Liver (tissue), 9 donors: ENCODE measurements around the gene PFN3. TPM values are rescaled to one million over a fixed set of nuclear protein-coding genes. Genes with fewer than 3 reads are reported as not detected.

ENCODE experiments used
- DNase-seq: peaks from one replicate; pipeline ENCODE4 v3.0.0-alpha.2; 2017; ENCODE audit warnings: low spot score
- H3K27ac ChIP-seq, 2 donors: one replicate each; pipeline ENCODE4 v1.7.0; 2013; ENCODE audit warnings: inconsistent platforms in 2 of 2, low read length in 2 of 2, control low read depth in 1 of 2, low read depth in 1 of 2, mild to moderate bottlenecking in 1 of 2
- H3K27me3 ChIP-seq, 4 donors: one replicate each; pipeline versions ENCODE4 v1.6.1 to v1.7.0; 2013; ENCODE audit warnings: low read length in 3 of 4, inconsistent platforms in 1 of 4, mild to moderate bottlenecking in 1 of 4, moderate library complexity in 1 of 4; ENCODE audit not compliant: control insufficient read depth in 4 of 4, insufficient read depth in 4 of 4
- H3K36me3 ChIP-seq, 4 donors: one replicate each; pipeline versions ENCODE4 v1.6.1 to v1.7.0; 2013; ENCODE audit warnings: low read length in 3 of 4, mild to moderate bottlenecking in 3 of 4, low read depth in 1 of 4, moderate library complexity in 1 of 4; ENCODE audit not compliant: control insufficient read depth in 4 of 4, insufficient read depth in 3 of 4
- H3K4me1 ChIP-seq, 4 donors: one replicate each; pipeline versions ENCODE4 v1.6.1 to v1.7.0; 2013; ENCODE audit warnings: low read length in 3 of 4, mild to moderate bottlenecking in 3 of 4, moderate library complexity in 1 of 4; ENCODE audit not compliant: control insufficient read depth in 4 of 4, insufficient read depth in 4 of 4
- H3K4me3 ChIP-seq, 3 donors: one replicate each; pipeline versions ENCODE4 v1.6.1 to v1.7.0; 2013; ENCODE audit warnings: low read length in 3 of 3, control low read depth in 1 of 3, low read depth in 1 of 3, mild to moderate bottlenecking in 1 of 3
- H3K9ac ChIP-seq, 2 donors: one replicate each; pipeline ENCODE4 v1.7.0; 2013; ENCODE audit warnings: low read length in 2 of 2, mild to moderate bottlenecking in 2 of 2, moderate library complexity in 2 of 2, control low read depth in 1 of 2, low read depth in 1 of 2
- H3K9me3 ChIP-seq, 4 donors: one replicate each; pipeline versions ENCODE4 v1.6.1 to v1.7.0; 2013; ENCODE audit warnings: low read length in 3 of 4; ENCODE audit not compliant: control insufficient read depth in 4 of 4
- EGR1 ChIP-seq, 2 donors: IDR thresholded peaks; 2 replicates each; pipeline ENCODE4 v1.6.1; 2016 to 2018; ENCODE audit warnings: antibody characterized with exemption in 2 of 2, low read depth in 2 of 2
- FOXA1 ChIP-seq: IDR thresholded peaks from 2 replicates; pipeline ENCODE4 v1.6.1; 2016; ENCODE audit warnings: antibody characterized with exemption
- FOXA2 ChIP-seq: IDR thresholded peaks from 2 replicates; pipeline ENCODE4 v1.6.1; 2016; ENCODE audit warnings: antibody characterized with exemption
- GABPA ChIP-seq, 2 donors: IDR thresholded peaks in 1 of 2; conservative IDR thresholded peaks in 1 of 2; 2 replicates each; pipeline ENCODE4 v1.6.1; 2016; ENCODE audit warnings: antibody characterized with exemption in 2 of 2, mild to moderate bottlenecking in 1 of 2, moderate library complexity in 1 of 2
- HNF4A ChIP-seq, 2 donors: conservative IDR thresholded peaks; 2 replicates each; pipeline ENCODE4 v1.6.1; 2016; ENCODE audit warnings: antibody characterized with exemption in 2 of 2, mild to moderate bottlenecking in 2 of 2
- HNF4G ChIP-seq: IDR thresholded peaks from 2 replicates; pipeline ENCODE4 v1.6.1; 2016; ENCODE audit warnings: antibody characterized with exemption
- JUND ChIP-seq, 2 donors: IDR thresholded peaks; 2 replicates each; pipeline ENCODE4 v1.6.1; 2016; ENCODE audit warnings: antibody characterized with exemption in 2 of 2
- NR2F2 ChIP-seq: IDR thresholded peaks from 2 replicates; pipeline ENCODE4 v1.6.1; 2016; ENCODE audit warnings: antibody characterized with exemption
- RAD21 ChIP-seq, 2 donors: IDR thresholded peaks; 2 replicates each; pipeline ENCODE4 v1.6.1; 2016; ENCODE audit warnings: antibody characterized with exemption in 2 of 2, mild to moderate bottlenecking in 2 of 2
- RXRA ChIP-seq, 2 donors: IDR thresholded peaks; 2 replicates each; pipeline ENCODE4 v1.6.1; 2017 to 2018; ENCODE audit warnings: antibody characterized with exemption in 2 of 2, mild to moderate bottlenecking in 1 of 2
- SP1 ChIP-seq: IDR thresholded peaks from 2 replicates; pipeline ENCODE4 v1.6.1; 2018; ENCODE audit warnings: antibody characterized with exemption, mild to moderate bottlenecking
- TAF1 ChIP-seq: conservative IDR thresholded peaks from 2 replicates; pipeline ENCODE4 v1.6.1; 2016; ENCODE audit warnings: antibody characterized with exemption, mild to moderate bottlenecking
- YY1 ChIP-seq: IDR thresholded peaks from 2 replicates; pipeline ENCODE4 v1.6.1; 2016; ENCODE audit warnings: antibody characterized with exemption, mild to moderate bottlenecking
- WGBS: extraction: QIAGEN DNeasy Blood & Tissue Kit; methylation state at CpG from one replicate; pipeline ENCODE4 v1.1.7; 2013; 5-methylcytosine and 5-hydroxymethylcytosine counted together
- polyA plus RNA-seq, 2 donors: library from polyadenylated mRNA; stranded (reverse) in 1 of 2; unstranded in 1 of 2; fragments of 200-250 nt in 1 of 2; fragments of >200 nt in 1 of 2; fragmentation: Nextera tagmentation in 1 of 2; extraction: Ambion mirVana in 1 of 2; gene quantifications; one replicate each; pipeline versions ENCODE4 v1.2.1 to v1.2.3, GENCODE V29; 2013 to 2015
- total RNA-seq, 2 donors: library from RNA; depleted of rRNA; stranded (reverse); fragments of >200 nt; gene quantifications; one replicate each; pipeline ENCODE4 v1.2.3, GENCODE V29; 2014
- TF ChIP-seq, protein P1 (sequence below): IDR thresholded peaks from 2 replicates; pipeline ENCODE4 v1.6.1; 2016; ENCODE audit warnings: antibody characterized with exemption
- TF ChIP-seq, protein P2 (sequence below): IDR thresholded peaks from 2 replicates; pipeline ENCODE4 v1.6.1; 2016; ENCODE audit warnings: antibody characterized with exemption
- TF ChIP-seq, protein P3 (sequence below): IDR thresholded peaks from 2 replicates; pipeline ENCODE4 v1.6.1; 2016; ENCODE audit warnings: antibody characterized with exemption, mild to moderate bottlenecking
- TF ChIP-seq, protein P4 (sequence below): fragments of 150-350 bp; IDR thresholded peaks from 2 replicates; pipeline ENCODE4 v1.5.1; 2017; ENCODE audit warnings: improper control_type of control experiment, low read depth, low read length; ENCODE audit not compliant: missing input control
- TF ChIP-seq, protein P5 (sequence below): IDR thresholded peaks from 2 replicates; pipeline ENCODE4 v1.6.1; 2016; ENCODE audit warnings: antibody characterized with exemption
- donor health status: healthy.
- donor health status: healthy.
- donor health status: healthy.
- donor health status: healthy.
- donor health status: healthy.

Gene PFN3
- total and polyA plus RNA-seq, 4 donors: not detected

DNA sequence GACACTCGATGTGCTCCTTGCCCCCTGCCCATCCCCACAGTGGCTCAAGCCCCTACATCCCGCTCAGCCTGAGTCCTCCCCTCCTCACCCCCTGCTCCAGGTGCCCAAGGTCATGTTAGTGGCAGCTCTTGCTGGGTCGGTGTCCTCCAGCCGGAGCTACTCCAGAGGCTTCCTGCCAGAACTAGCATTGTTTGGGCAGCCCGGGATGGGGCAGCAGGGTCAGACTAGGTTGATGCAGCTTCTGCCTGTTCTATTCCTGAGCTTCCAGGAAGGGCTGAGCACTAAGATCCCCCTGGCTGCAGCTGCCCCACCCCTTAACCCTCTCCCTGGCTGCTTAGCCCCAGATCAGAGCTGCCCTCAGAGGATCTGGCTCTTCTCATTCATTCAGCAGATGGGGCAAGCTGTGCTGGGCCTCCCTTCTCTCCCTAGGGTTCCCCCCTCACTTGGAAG is 42.1 kb downstream of the PFN3 start:
- H3K9me3 ChIP-seq: no peaks in the 10 kb centered on the region
- H3K27me3 ChIP-seq: no peaks in the 10 kb centered on the region
- DNase-seq: no peak
- no peak for TF ChIP-seq TAF1
- peak; percentile 86 to 93 for TF ChIP-seq RXRA (IDR thresholded peaks at IDR 0.05)
- no peak for TF ChIP-seq NR2F2
- peak; percentile 67 to 71 for TF ChIP-seq HNF4A (conservative IDR thresholded peaks at IDR 0.05)
- TF ChIP-seq FOXA1: no peak
- no peak for TF ChIP-seq GABPA (IDR thresholded peaks at IDR 0.05 in 1 of 2, conservative IDR thresholded peaks at IDR 0.05 in 1 of 2)
- no peak for TF ChIP-seq HNF4G
- TF ChIP-seq, protein P1, sequence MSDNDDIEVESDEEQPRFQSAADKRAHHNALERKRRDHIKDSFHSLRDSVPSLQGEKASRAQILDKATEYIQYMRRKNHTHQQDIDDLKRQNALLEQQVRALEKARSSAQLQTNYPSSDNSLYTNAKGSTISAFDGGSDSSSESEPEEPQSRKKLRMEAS: peak; percentile 63
- TF ChIP-seq, protein P2, sequence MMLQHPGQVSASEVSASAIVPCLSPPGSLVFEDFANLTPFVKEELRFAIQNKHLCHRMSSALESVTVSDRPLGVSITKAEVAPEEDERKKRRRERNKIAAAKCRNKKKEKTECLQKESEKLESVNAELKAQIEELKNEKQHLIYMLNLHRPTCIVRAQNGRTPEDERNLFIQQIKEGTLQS: no peak
- TF ChIP-seq, protein P3, sequence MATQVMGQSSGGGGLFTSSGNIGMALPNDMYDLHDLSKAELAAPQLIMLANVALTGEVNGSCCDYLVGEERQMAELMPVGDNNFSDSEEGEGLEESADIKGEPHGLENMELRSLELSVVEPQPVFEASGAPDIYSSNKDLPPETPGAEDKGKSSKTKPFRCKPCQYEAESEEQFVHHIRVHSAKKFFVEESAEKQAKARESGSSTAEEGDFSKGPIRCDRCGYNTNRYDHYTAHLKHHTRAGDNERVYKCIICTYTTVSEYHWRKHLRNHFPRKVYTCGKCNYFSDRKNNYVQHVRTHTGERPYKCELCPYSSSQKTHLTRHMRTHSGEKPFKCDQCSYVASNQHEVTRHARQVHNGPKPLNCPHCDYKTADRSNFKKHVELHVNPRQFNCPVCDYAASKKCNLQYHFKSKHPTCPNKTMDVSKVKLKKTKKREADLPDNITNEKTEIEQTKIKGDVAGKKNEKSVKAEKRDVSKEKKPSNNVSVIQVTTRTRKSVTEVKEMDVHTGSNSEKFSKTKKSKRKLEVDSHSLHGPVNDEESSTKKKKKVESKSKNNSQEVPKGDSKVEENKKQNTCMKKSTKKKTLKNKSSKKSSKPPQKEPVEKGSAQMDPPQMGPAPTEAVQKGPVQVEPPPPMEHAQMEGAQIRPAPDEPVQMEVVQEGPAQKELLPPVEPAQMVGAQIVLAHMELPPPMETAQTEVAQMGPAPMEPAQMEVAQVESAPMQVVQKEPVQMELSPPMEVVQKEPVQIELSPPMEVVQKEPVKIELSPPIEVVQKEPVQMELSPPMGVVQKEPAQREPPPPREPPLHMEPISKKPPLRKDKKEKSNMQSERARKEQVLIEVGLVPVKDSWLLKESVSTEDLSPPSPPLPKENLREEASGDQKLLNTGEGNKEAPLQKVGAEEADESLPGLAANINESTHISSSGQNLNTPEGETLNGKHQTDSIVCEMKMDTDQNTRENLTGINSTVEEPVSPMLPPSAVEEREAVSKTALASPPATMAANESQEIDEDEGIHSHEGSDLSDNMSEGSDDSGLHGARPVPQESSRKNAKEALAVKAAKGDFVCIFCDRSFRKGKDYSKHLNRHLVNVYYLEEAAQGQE: peak; percentile 61
- TF ChIP-seq YY1: peak; percentile 62
- no peak for TF ChIP-seq FOXA2
- TF ChIP-seq, protein P4, sequence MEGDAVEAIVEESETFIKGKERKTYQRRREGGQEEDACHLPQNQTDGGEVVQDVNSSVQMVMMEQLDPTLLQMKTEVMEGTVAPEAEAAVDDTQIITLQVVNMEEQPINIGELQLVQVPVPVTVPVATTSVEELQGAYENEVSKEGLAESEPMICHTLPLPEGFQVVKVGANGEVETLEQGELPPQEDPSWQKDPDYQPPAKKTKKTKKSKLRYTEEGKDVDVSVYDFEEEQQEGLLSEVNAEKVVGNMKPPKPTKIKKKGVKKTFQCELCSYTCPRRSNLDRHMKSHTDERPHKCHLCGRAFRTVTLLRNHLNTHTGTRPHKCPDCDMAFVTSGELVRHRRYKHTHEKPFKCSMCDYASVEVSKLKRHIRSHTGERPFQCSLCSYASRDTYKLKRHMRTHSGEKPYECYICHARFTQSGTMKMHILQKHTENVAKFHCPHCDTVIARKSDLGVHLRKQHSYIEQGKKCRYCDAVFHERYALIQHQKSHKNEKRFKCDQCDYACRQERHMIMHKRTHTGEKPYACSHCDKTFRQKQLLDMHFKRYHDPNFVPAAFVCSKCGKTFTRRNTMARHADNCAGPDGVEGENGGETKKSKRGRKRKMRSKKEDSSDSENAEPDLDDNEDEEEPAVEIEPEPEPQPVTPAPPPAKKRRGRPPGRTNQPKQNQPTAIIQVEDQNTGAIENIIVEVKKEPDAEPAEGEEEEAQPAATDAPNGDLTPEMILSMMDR: no peak
- peak in 1 of 2 donors; percentile 16 for TF ChIP-seq JUND (IDR thresholded peaks at IDR 0.05)
- no peak for TF ChIP-seq EGR1 (IDR thresholded peaks at IDR 0.05; ENCODE audit: low read depth in 2 of 2)
- TF ChIP-seq, protein P5, sequence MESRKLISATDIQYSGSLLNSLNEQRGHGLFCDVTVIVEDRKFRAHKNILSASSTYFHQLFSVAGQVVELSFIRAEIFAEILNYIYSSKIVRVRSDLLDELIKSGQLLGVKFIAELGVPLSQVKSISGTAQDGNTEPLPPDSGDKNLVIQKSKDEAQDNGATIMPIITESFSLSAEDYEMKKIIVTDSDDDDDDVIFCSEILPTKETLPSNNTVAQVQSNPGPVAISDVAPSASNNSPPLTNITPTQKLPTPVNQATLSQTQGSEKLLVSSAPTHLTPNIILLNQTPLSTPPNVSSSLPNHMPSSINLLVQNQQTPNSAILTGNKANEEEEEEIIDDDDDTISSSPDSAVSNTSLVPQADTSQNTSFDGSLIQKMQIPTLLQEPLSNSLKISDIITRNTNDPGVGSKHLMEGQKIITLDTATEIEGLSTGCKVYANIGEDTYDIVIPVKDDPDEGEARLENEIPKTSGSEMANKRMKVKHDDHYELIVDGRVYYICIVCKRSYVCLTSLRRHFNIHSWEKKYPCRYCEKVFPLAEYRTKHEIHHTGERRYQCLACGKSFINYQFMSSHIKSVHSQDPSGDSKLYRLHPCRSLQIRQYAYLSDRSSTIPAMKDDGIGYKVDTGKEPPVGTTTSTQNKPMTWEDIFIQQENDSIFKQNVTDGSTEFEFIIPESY: no peak
- peak; percentile 74 for TF ChIP-seq SP1
- peak; percentile 18 to 37 for TF ChIP-seq RAD21 (IDR thresholded peaks at IDR 0.05)
- H3K9ac ChIP-seq: peak overlapping the region; percentile 32 to 48
- 10% methylated on average over 5 of the region's 5 CpGs for WGBS
- H3K4me3 ChIP-seq: peak overlapping the region; percentile 56 to 81 (median 59)
- H3K27ac ChIP-seq: peak overlapping the region; percentile 77 to 92
- H3K36me3 ChIP-seq: no peaks in the 10 kb centered on the region
- H3K4me1 ChIP-seq: peaks cover 24 to 81% (median 67%) of the 10 kb centered on the region in 4 donors
